ENCODE data around the gene PEAK3.

PEAK3 gene

DNA sequence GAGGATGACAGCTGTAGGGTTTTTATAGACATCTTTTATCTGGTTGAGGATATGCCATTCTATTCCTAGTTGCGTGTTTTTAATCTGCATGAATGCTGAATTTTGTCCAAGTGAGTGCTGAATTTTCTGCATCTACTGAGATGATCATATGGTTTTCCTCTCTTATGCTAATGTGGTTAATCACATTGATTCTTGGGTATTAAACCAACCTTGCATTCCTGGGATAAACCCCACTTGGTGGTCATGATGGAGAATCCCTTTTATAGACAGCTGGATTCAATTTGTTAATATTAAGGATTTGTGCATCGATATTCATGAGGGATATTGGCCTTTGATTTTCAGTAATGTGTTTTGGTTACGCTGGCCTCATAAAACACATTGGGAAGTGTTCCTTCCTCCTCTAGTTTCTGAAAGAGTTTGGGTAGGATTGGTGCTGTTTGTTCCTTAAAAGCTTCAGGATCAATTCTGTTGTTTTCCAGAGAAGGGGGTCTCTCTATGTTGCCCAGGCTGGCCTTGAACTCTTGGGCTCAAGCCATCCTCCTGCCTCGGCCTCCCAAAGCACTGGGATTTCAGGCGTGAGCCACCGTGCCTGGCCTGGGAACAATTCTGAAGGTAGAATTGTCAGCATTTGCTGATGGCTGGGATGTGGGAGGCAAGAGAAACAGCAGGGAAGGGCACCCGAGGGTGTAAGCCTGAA is 33.3 kb upstream of the PEAK3 start:
- DNase-seq, result no peak

DNA sequence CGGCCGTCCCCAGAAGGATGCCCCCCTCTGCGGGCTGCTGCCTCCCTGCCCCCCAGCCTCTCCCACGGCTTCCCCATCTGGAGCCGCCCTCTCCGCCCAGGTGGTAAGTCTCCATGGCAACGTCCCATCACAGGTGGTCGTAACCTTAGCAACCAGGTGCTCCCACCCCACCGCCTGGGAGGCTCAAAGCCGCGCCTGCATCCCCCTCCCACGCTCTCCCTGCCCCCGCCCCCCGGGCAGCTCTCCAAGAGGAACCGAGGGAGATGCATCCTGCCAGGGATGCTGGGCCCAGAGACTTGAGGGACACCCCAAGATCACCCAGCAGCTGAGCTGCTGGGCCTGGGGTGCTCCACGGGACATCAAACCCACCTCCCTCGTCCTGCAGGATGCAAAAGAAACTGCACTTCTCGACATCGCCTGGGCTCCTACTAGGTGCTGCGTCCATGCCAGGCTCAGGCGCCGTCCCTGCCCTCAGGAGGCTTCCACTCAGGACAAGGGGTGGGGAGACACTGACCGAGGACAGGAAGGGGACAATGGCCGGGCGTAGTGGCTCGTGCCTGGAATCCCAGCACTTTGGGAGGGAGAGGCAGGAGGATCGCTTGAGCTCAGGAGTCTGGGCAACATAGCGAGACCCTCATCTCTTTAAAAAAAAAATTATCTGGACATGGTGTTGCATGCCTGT is 31.0 kb upstream of the PEAK3 start:
- DNase-seq, result no peak

DNA sequence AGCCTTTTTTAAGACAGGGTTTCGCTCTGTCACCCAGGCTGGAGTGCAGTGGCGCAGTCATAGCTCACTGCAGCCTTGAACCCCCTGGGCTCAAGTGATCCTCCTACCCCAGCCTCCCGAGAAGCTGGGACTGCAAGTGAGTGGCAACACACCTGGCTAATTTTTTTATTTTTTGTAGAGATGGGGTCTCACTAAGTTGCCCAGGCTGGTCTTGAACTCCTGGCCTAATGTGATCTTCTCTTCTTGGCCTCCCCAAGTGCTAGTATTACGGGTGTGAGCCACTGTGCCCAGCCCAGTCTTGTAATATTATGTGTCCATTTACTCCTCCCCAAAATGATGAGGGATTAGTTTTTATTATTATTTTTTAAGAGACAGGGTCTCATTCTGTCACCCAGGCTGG is 29.1 kb upstream of the PEAK3 start:
- DNase-seq, result no peak

DNA sequence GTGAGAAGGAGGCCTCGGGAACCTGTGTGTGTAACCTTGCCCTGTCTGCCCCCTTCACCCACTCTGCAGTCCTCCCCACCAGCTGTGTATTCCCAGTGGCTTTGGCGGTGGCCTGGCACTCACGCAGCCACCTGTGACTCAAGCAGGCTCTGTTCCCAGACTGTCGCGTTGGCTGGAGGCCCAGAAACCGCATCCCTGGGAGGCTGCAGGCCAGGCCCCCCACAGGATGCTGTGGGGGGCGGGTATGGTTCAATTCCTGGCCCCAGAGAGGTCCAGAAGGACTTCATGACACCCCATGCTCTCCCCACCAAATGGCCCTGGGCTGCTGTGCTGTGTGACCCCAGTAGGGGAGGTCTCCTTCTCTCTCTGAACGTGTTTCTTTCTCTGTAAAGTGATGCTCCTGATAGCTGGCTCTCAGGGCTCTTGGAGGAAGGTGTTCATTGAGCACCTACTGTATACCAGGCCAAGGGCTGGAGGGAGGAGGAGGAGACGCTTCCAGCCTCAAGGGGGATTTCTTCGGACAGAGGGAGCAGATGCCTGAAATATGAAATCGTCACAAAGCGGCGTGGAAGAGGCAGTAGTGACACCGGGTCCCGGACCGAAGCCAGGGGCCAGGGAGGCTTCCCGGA is 27.9 kb upstream of the PEAK3 start:
- DNase-seq, result no peak

DNA sequence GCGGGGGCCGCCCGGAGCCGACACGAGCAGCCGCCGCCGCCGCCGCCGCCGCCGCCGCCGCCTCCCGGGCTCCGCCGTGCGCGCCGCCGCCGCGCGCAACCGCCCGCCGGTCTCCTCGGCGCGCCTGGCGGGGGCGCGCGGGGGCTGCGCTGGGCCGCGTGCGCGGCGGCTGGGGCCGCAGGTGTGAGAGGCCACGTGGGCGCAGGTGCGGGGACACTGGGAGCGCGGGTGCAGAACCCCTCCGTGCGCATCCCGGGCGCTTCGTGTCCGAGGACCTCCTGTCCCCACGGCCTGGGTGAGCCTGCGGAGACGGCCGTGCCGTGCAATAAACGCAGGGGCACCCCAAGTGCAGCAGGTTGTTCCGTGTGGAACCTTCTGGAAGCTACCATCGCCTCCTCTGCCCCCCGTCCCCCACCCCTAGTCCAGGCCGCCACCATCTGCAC is 26.2 kb upstream of the PEAK3 start, which contains the start of gene LINGO3:
LINGO3 (minus strand) TSS at position 41 of the 443 bp plus-strand sequence. CDS start 16,378 bp downstream, outside the sequence.
- DNase-seq, result no peak

DNA sequence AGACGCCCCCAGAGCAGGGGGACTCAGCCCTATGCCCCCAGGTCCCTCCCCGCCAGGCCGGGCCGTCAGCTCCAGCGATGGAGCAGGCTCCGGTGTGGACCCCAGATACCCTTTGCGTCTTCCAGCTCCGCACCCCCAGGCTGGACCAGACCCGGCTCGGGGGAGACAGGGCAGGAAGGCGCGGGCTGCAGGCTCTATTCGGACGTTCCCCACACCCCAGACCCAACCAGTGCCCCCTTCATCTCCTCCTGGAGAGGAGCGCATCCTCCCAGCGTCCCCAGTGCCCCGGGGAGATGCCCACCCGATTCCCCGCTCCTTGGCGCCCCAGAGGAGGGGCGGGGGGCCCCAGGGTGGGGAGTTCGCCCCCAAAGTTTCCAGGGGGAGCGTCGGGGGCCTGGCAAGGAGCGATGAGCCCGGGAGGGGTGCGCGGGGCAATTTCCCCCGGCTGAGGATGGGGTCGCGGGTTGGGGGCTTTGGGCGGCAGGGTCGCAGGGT is 25.6 kb upstream of the PEAK3 start:
- no peak for DNase-seq

DNA sequence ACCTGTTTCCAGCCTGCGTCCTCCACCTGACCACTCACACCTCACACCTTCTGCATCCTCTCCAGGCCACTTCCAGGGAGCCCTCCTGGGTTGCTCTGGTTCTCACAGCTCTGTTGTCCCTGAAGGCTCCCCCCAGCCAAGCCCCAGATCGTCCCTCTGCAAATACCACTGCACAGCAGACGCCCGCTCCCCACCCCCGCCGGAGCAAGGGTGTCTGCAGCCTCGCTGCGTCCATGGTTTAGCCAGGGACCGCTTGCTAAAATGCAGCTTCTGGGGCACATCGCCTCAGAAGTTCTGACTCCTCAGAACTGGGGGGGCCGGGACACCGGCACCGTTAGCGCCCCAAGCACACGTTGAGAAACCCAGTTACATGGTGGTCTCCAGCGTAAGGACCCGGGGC is 25.0 kb upstream of the PEAK3 start:
- no peak for DNase-seq

DNA sequence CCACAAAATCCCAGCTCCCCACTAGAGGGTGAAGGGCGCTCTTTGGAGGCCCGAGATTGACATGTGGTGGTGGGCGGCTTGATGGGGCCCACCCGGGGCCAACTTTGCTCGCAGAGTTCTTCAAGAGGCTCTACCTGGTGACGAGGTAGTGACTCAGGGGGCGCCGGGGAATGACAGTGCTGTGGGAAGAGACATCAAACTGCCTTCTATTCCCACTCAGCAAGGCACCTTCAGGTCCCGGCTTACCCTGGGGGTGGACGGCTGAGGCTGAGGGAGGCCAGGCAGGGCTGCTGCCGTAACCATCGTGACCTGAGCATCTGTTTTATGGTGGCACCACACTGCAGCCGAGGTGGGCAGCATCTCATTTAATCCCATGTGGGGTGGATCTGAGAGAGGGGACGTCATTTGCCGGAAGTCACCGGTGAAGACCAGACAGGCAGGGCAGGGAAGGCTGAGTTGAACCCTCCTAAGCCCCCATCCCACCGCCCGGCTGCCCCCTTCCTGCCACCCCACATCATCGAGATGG is 24.4 kb upstream of the PEAK3 start:
- DNase-seq, result no peak

DNA sequence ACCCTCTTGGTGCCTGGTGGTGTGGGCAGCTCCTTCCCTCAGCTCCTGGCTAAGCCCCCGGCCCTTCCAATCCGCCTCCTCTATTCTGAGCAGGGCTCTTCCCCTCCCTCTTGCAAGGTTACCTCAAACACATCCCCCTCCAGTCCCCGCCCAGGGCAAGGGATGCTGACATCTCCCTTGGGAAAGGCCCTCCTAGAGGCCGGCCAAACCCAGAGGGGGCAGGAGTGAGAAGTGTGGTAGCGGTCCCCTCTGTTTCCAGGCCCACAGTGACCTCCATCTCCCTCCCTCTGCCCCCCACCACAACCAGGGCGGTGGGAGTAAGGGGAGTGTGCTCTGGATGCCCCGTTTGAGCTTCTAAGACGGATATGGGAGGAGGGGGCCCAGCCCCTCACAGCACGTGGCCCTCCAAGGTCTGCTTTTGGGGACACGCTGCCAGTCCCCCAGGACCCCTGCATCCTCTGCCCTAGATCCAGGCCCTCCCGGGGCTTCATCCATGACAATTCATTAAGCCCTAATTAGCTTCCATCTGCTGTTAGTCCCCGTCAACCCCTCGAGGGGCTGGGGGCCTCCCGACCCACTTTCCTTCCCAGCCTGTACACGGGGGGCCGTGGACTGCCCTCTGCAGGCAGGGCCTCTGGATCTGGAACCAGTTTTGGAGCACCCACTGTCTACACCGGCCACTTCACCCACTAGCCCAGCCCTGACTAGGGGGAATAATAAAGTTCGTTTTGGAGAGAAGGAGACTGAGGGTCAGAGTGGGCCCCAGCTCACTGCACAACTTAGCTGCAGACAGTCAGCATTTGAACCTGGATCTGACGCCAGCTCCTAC is 23.7 kb upstream of the PEAK3 start:
- DNase-seq, result no peak

DNA sequence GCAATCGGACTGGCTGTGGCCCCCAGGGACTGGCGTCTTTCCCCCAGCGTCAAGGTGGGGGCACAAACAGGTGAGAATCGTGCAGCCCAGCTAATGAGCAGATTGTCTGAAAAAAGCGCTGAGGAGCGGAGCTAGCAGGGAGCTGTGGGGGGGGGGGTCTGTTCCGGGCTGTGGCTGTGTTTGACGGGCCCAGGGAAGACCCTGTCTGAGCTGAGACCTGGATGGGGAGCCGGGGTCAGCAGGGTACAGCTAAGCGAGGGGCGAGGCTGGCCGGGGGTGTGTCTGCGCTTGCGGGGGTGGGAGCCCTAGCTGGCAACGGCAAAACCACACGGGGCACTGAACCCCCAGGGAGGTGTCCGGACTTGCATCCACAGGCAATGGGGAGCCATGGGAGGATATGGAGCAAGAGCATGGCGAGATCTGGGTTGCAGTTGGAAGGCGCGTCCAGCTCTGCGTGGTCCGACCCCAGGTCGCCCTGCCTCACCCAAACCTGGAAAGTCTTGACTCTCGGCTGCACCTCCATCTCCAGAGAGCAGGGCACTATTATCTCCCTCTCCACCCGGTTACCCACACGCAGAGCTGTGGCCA is 21.3 kb upstream of the PEAK3 start:
- no peak for DNase-seq

DNA sequence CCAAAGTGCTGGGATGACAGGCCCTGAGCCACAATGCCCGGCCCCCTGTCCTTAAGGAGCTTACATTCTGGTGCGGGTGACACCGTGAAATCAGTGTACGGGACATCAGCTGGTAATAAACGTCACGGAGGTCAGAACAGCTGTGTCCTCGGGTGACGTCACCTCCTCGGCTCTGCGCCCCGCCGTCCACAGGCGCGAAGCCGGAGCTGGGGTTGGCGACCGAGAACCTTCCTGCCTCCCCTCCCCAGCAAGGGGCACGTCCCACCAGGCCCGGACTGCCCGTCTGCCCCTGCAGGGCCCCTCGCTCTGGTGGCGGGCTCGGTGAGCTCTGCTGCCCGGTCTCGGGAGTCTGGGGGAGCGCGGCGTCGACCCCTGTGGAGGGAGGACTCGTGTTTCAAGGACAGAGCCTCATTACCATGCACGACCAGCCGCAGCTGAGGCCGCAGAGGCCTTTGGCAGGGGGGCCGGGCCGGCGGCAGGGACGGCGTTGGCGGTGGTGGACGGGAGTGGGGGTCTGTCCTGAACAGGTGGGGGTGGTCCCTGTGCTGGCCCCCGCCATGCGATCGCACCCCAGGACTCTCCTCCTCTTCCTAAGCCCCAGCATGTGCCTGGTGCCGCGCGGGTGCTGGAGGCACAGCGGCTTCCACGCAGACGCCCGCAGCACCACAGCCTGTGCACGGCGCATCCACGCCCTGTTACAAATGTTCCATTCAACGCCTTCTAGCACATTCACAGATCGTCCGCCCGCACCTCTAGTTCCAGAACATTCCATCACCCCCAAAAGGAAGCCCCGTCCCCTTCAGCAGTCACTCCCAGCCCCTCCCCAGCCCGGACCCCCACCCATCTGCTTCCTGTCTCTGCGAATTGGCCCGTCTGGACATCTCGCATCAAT is 20.6 kb upstream of the PEAK3 start:
- no peak for DNase-seq

DNA sequence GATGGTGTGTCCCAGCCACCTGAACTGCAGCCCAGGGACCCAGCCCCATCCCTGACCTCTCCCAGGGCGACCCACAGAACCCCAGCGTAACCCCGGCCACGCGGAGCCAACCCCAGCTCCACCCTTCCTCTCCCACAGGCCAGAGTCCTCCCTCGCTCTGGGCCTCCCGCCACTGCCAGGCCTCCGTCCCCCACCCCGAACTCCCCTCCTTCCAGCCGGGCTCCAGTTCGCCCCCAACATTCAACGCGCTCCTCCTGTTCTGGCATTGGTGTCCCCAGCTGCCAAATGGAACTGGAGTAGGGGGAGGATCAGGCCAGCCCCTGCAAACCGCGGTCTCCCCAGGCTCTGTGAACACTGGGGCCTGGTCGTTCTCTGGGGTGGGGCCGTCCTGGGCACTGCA is 18.6 kb upstream of the PEAK3 start:
- DNase-seq, result no peak

DNA sequence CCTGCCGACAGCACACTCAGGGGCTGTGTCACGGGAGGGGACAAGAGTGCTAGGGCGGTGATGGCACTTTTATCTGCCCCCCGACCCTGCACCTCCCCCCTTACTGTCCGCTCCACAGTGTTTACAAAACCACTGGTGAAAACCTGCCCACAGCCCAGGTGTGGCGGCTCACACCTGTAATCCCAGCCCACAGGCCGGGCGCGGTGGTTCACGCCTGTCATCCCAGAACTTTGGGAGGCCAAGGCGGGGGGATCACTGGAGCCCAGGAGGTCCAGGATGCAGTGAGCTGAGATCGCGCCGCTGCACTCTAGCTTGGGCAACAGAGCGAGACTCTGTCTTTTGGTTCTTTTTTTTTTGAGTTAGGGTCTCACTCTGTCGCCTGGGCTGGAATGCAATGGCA is 14.2 kb upstream of the PEAK3 start:
- no peak for DNase-seq

DNA sequence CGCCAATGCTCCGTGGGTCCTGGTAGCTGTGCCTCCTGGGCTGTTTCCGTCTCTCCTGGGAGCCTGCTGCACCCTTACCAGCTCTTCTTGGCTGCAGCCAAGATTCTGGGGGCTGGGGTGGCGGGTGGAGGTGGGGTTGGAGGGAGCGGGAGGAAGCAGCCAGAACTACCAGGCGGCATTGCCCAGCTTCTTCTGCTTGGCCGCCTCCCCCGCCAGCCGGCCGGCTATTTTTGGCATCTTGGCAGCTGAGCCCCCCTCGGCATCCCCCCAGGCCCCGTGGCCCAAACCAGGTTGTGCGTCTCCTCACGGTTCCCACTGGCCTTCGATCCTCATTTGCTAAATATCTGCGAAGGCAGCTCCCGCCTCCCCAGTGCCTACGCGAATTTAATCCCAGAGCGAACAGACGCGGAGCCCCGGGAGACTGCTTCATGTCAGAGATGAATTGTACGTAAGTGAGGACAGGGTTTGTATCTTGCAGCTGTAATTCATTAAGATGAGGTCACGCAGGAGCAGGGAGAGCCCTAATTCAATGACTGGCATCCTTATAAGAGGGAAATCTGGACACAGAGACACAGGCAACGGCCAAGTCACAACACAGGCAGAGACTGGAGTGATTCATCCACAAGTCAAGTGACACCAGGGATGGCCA is 12.8 kb upstream of the PEAK3 start:
- no peak for DNase-seq

DNA sequence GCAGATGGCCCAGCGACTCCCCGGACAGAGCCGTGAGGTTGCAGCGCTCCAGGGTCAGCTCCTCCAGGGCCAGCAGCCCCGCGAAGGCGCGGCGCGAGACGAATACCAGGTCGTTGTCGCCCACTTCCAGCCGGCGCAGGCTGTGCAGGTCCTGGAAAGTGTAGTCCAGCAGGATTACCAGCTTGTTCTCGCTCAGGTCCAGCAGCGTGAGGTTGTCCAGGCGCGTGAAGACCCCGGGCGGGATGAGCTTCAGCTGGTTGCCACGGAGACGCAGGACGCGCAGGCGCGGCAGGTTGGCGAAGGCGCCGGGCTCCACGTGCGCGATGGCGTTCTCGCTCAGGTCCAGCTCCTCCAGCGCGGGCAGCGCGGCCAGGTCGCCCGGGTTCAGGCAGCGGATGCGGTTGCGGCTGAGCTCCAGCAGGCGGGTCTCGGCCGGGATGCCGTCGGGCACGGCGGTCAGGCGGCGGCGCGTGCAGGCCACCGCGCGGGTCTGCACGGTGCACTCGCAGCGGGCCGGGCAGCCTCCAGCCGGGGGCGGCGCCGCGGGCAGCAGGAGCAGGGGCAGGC is 9.3 kb upstream of the PEAK3 start:
- no peak for DNase-seq

DNA sequence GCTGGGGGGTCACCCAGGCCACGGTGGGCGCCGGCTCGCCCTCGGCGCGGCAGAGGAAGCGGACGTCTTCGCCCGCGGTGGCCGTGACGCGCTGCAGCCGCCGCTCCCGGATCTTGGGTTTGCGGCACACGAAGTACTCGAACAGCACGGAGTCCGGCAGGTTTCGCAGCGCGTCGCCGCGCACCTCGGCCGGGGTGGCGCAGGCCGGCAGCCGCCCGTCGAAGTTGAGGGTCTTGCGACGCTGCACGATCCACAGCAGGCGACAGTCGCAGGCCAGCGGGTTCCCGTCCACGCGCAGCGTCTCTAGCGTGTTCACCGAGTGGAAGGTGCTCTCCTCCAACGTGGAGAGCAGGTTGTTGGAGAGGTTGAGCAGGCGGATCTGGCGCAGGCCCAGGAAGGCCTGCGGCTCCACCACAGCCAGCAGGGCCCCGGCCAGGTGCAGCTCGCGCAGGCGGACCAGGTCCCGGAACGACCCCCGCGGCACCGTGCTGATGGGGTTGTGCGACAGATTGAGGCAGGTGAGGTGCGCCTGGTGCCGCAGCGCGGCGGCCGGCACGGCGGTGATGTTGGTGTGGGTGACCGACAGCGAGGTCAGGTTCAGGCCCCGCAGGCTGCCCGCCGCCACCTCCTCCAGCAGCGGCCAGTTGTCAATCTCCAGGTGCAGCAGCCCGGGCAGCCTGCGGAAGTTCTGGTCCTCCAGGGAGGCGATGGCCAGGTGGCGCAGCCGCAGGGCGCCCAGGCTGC is 8.6 kb upstream of the PEAK3 start:
- DNase-seq, result no peak

DNA sequence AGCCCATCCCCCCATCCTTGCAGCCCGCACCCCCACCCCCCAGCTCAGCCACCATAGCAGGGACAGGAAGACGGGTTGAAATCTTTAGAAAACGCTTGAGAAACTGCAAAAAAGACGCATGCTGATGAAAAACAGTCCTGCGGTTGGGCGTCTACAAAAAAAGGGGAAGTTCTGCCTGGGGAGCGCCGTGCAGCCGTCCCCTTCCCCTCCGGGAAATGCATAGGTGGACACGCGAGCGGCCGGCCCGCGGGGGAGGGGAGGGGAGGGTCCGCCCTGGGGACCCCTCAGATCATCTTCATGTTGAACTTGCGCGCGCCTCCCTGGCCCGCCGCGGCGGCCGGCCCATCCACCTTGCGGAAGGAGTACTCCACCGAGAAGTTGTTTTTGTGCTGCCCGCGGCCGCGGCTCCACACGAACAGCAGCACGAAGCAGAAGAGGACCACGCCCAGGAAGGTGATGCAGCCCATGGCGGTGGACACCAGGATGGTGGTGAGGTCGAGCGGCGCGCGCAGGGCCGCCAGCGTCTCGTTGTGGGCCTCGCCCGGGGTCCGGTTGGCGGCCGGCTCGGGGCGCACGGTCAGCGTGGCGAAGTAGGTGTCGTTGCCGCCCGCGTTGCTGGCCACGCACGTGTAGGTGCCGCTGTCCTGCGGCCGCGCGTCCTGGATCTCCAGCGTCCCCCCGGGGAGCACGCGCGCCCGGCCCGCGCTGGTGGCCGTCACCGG is 7.9 kb upstream of the PEAK3 start:
- DNase-seq, result no peak

DNA sequence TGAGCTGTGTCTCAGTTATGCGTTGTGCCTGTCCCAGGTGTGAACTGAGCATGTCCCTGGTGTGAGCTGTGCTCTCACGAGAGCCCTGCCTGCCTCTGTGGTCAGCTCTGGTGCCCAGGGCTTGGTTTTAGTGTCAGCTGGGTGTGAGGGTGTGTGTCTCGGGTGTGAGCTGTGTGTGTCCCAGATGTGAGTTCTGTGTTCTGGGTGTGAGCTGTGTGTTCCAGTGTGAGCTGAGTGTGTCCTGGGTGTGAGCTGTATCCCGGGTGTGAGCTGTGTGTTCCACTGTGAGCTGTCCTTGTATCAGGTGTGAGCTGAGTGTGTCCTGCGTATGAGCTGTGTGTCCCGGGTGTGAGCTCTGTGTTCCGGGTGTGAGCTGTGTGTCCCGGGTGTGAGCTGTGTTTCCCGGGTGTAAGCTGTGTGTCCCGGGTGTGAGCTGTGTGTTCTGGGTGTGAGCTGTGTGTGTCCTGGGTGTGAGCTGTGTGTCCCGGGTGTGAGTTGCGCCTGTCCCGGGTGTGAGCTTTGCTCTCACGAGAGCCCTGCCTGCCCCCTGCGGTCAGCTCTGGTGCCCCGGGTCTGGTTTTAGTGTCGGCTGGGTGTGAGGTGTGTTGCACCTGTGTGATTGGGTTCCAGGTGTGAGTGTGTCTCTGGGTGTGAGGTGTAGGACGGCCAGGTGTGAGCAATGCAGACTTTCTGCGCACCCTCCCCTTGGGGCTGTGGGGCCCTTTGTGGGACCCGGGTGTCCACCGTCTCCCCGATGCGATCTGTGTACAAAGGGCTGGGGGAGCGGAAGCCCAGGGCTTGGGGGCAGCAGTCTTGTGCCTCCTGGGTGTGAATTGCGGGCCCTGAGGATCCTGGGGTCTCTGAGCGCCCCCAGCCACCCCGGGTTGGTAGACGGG is 7.1 kb upstream of the PEAK3 start:
- DNase-seq, result no peak

All from GOT3 (cell line).